HEK293T (cell line): ENCODE data around the gene DKK3.

ENCODE experiments used
- CTBP1 ChIP-seq: fragments of 450-650 bp; IDR thresholded peaks from 2 replicates; pipeline ENCODE4 v1.6.1; 2016; ENCODE audit warnings: borderline replicate concordance
- ELF4 ChIP-seq: fragments of 450-650 bp; IDR thresholded peaks from 2 replicates; pipeline ENCODE4 v1.6.1; 2017; ENCODE audit warnings: antibody characterized with exemption
- FOXA1 ChIP-seq: fragments of 450-650 bp; IDR thresholded peaks from 2 replicates; pipeline ENCODE4 v1.6.1; 2016; ENCODE audit warnings: mild to moderate bottlenecking
- FOXK2 ChIP-seq: fragments of 450-650 bp; IDR thresholded peaks from 2 replicates; pipeline ENCODE4 v1.6.1; 2016; ENCODE audit warnings: mild to moderate bottlenecking
- FOXM1 ChIP-seq: fragments of 450-650 bp; IDR thresholded peaks from 2 replicates; pipeline ENCODE4 v1.6.1; 2017; ENCODE audit warnings: mild to moderate bottlenecking, borderline replicate concordance
- L3MBTL2 ChIP-seq: fragments of 450-650 bp; conservative IDR thresholded peaks from 2 replicates; pipeline ENCODE4 v1.6.1; 2016; ENCODE audit warnings: mild to moderate bottlenecking
- SP1 ChIP-seq: fragments of 450-650 bp; IDR thresholded peaks from 2 replicates; pipeline ENCODE4 v1.6.1; 2017
- TARDBP ChIP-seq: fragments of 450-650 bp; IDR thresholded peaks from 2 replicates; pipeline ENCODE4 v1.6.1; 2016
- TF ChIP-seq, protein P1 (sequence below): fragments of 450-650 bp; IDR thresholded peaks from 2 replicates; pipeline ENCODE4 v1.6.1; 2016

DNA sequence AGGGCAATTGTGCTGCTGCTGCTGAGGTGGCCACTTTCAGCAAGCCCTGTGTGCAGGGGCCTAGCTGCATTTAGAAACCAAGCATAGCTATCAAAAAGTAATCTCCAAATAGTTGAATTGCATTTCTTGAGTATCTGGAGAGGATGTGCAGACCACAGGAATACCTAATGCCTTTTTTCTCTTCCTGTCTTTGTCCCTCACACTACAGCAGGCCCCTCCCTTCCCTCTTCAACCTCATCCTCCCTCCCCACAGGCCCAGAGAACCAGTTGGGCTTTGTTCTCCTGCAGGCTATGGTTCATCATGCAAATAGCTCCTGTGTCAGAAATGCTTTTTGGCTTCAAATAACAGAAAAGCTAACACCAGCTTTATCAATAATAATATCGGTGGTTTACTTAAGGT is 47.7 kb downstream of the DKK3 start:
- no peak for TF ChIP-seq FOXA1
- TF ChIP-seq L3MBTL2, result no peak
- TF ChIP-seq FOXK2, result no peak
- no peak for TF ChIP-seq CTBP1
- TF ChIP-seq SP1, result no peak
- no peak for TF ChIP-seq ELF4
- TF ChIP-seq, protein P1, sequence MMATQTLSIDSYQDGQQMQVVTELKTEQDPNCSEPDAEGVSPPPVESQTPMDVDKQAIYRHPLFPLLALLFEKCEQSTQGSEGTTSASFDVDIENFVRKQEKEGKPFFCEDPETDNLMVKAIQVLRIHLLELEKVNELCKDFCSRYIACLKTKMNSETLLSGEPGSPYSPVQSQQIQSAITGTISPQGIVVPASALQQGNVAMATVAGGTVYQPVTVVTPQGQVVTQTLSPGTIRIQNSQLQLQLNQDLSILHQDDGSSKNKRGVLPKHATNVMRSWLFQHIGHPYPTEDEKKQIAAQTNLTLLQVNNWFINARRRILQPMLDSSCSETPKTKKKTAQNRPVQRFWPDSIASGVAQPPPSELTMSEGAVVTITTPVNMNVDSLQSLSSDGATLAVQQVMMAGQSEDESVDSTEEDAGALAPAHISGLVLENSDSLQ, result no peak
- no peak for TF ChIP-seq FOXM1
- TF ChIP-seq TARDBP, result no peak
